Activated CD8-positive, alpha-beta memory T cell treated with anti-CD3 and anti-CD28 coated beads for 1 hour (primary cell): ENCODE data around the gene PTGES3.
"Not testable (repeated sequence)": the region's sequence is repeated elsewhere in the genome, so short reads cannot be mapped to it uniquely, and the experiment has no call there.

ENCODE experiments used
- DNase-seq, 2 donors: peaks; one replicate each; pipeline ENCODE4 v3.0.0-alpha.2; 2020; ENCODE audit warnings: low read depth in 1 of 2; ENCODE audit errors: extremely low read depth in 1 of 2

The PTGES3 gene, protein sequence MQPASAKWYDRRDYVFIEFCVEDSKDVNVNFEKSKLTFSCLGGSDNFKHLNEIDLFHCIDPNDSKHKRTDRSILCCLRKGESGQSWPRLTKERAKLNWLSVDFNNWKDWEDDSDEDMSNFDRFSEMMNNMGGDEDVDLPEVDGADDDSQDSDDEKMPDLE

GRCh38 chr12:56688129-56688845 lies at the start of gene PTGES3:
TSS of gene PTGES3 (minus strand) at chr12:56688284. CDS start at chr12:56687999, 285 bp downstream.
- peak; percentile 94 to 96 for DNase-seq

GRCh38 chr12:56728139-56728861 lies 40.2 kb upstream of the PTGES3 start:
- no peak for DNase-seq

DNA sequence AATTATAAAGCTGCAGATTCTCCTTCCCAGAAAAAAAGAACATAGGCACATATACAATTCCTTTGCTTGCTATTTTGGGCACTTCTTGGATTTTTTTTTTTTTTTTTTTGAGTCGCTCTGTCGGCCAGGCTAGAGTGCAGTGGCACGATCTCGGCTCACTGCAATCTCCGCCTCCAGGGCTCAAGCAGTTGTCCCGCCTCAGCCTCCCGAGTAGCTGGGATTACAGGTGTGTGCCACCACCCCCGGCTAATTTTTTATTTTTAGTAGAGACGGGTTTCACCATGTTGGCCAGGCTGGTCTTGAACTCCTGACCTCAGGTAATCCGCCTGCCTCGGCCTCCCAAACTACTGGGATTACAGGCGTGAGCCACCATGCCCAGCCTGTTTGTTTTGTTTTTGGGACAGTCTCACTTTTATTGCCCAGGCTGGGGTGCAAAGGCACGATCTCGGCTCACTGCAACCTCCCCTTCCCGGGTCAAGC lies 38.2 kb upstream of the PTGES3 start:
- DNase-seq, result not testable (repeated sequence)

- DNase-seq, result no peak
Observed at GRCh38 chr12:56725723-56726102, 37.6 kb upstream of the PTGES3 start.

- DNase-seq, result peak; percentile 95 to 96
Observed at GRCh38 chr12:56724972-56725722, 37.1 kb upstream of the PTGES3 start, which contains the start of gene NACA. TSS of gene NACA (minus strand) at chr12:56725299. CDS start at chr12:56724521, 778 bp downstream.

GRCh38 chr12:56724701-56724971 lies 36.6 kb upstream of the PTGES3 start:
- DNase-seq, result no peak

DNA sequence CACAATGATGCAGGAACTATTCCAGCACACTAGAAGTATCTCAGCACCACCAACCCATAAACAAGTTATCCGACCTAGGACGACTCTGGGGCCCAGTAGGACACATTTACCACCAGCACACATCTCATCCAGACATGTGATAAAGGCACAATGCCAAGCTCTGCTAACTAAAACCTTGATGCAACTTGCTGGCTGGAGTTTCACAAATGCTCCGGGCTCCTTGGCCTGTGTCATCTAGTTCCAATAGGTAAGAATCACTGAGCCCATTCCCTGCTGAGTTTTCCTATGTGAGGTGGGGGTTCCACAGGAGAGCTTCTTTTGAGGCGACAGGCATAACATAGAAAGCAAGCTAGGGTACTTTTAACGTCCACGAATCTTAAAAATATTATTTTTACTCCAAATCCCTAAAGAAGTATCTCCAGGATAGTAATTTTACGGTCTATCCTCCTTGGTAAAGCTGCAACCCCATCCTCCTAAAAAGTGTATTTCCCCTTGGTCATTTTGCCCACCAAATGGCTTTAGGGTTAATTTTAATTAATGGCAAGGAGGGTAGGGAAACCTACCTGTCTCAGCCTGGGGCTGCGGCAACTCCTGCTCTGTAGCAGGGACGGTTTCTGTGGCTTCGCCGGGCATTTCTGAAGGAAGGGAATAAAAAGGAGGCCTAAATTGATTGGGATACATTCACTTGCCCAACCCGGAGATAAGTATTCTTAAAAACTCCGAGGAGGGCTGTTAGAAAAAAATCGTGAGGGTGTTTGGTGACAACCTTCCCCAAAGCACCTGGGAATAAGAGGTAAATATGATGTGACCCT lies 36.0 kb upstream of the PTGES3 start:
- DNase-seq, result no peak

GRCh38 chr12:56723352-56723751 lies 35.3 kb upstream of the PTGES3 start:
- no peak for DNase-seq

GRCh38 chr12:56722832-56723231 lies 34.7 kb upstream of the PTGES3 start:
- DNase-seq, result no peak

GRCh38 chr12:56721721-56722120 lies 33.6 kb upstream of the PTGES3 start:
- no peak for DNase-seq

GRCh38 chr12:56721216-56721615 lies 33.1 kb upstream of the PTGES3 start:
- no peak for DNase-seq

DNA sequence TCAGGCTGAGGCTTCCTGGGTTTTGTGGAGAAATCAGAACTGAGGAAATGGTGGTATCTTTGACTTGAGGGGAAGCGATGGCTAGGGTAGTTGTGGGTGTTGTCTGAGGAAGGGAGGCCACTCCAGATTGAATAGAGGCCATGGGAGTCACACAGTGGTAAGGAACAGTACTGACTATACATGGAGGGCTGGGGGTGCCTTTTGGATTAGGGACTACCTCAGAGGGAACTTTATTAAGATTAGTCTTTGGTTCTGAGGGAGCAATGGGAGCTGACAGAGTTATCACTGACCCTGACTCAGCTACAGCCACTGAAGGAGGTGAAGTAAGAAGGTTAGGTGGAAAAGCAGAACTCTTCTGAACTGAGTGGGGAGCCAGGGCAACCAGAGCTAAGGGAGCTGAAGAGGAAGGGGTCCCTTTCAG lies 32.7 kb upstream of the PTGES3 start:
- DNase-seq, result no peak

- no peak for DNase-seq
Observed at GRCh38 chr12:56719056-56719455, 31.0 kb upstream of the PTGES3 start.

GRCh38 chr12:56718636-56719035 lies 30.6 kb upstream of the PTGES3 start:
- no peak for DNase-seq

DNA sequence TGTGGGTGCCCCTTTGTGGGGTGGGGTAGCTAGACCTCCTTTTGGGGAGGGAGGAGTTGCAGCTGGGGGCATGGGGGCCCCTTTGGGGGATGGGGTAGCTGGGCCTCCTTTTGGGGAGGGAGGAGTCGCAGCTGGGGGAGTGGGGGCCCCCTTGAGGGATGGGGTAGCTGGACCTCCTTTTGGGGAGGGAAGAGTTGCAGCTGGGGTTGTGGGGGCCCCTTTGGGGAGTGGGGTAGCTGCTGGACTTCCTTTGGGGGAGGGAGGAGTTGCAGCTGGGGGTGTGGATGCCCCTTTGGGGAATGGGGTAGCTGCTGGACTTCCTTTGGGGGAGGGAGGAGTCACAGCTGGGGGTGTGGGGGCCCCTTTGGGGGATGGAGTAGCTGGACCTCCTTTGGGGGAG lies 30.1 kb upstream of the PTGES3 start:
- no peak for DNase-seq

- no peak for DNase-seq
Observed at GRCh38 chr12:56716933-56717880, 29.1 kb upstream of the PTGES3 start.

DNA sequence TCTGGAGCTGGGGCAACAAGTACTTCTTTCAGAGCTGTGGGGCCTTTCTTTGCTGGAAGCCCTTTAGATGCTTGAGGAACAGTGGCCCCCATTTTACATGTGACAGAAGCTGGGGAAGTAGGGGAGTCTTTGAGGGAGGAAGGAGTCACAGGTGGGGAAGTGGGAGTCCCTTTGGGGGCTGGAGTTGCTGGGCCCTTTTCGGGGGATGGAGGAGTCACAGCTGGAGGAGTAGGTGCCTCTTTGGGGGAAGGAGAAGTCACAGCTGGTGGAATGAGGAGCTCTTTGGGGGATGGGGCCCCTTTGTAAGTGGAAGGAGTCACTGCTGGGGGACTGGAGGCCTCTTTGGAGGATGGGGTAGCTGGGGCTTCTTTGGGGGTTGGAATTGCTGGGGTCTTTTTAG lies 28.4 kb upstream of the PTGES3 start:
- DNase-seq, result no peak

DNA sequence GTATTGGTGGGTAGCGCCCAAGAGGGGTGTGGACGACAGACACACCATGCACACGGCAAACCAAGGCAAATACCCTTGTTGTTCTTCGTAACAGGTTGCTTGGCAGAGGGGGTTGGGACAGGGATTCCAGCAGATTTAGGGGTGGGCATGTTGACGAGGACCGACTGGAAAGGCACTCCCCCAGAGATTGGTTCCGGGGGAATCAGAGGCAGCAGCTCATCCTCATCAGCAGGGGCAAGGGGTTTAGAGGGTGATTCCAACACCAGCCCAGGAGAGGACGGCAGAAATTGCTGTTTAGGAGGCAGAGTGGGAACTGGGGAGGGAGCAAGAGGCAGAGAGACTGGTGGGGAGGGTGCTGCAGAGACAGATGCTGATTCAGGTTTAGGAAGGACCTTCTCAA lies 27.7 kb upstream of the PTGES3 start:
- DNase-seq, result no peak

DNA sequence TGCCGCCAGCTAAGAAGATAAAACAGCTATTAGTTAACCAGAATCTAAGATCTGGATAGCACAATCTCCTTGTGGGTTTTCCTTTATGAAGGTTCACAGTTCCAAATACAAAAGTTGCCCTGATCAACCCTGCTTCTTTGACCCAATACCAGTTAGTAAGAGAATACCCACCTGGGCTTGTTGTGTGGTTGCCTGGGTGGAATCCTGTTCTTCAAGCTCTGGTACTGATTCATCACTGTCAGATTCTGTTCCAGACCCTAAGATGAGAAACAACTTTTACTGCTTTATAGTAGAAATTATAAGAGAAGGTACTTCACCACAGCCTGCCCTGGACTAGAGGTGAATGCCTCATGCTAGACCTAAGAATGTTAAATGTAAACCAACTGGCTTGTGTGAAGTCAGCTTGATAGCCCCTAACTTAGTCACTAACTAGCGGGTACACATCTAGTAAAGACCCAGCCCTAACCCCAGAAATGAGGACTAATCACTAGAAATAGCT lies 26.4 kb upstream of the PTGES3 start:
- DNase-seq, result no peak
